HCT116 (cell line): ENCODE measurements around the gene NCCRP1.
"Not testable (repeated sequence)": the region's sequence is repeated elsewhere in the genome, so short reads cannot be mapped to it uniquely, and the experiment has no call there.

Source experiments
- ATF3 ChIP-seq: IDR thresholded peaks from 2 replicates; pipeline ENCODE4 v1.6.1; 2012
- CTCF ChIP-seq, 3 experiments: fragments of 200-600 bp in 1 of 3; sonication (generic) in 1 of 3; IDR thresholded peaks in 2 of 3; conservative IDR thresholded peaks in 1 of 3; 2 replicates each; pipeline ENCODE4 v1.5.1; 2012 to 2017; ENCODE audit warnings: low read depth in 2 of 3, low read length in 2 of 3, antibody characterized with exemption in 1 of 3, borderline replicate concordance in 1 of 3, control low read depth in 1 of 3, mild to moderate bottlenecking in 1 of 3, mixed read lengths in 1 of 3, mixed run types in 1 of 3, moderate library complexity in 1 of 3; ENCODE audit not compliant: insufficient read depth in 1 of 3
- MAX ChIP-seq: IDR thresholded peaks from 2 replicates; pipeline ENCODE4 v1.6.1; 2012
- POLR2A ChIP-seq: IDR thresholded peaks from 2 replicates; pipeline ENCODE4 v1.7.0; 2011; ENCODE audit warnings: borderline replicate concordance; ENCODE audit not compliant: insufficient read depth, insufficient read length; ENCODE audit errors: extremely low read depth
- POLR2AphosphoS5 ChIP-seq: IDR thresholded peaks from 2 replicates; pipeline ENCODE4 v1.6.1; 2011; ENCODE audit warnings: mild to moderate bottlenecking, low read depth, low read length, moderate library complexity
- TCF7L2 ChIP-seq: IDR thresholded peaks from 2 replicates; pipeline ENCODE4 v1.7.0; 2011; ENCODE audit warnings: borderline replicate concordance, inconsistent platforms; ENCODE audit not compliant: insufficient read depth, insufficient read length; ENCODE audit errors: extremely low read depth

GRCh38 chr19:39245166-39245565 lies 48.4 kb downstream of the NCCRP1 start:
- not testable (repeated sequence) for TF ChIP-seq POLR2A; MAX; ATF3; CTCF (IDR thresholded peaks at IDR 0.05 in 2 of 3, conservative IDR thresholded peaks at IDR 0.05 in 1 of 3; ENCODE audit: borderline replicate concordance in 1 of 3, insufficient read depth in 1 of 3, low read depth in 2 of 3, low read length in 2 of 3); POLR2AphosphoS5; TCF7L2
